Measurements from ENCODE around the gene PACSIN2.
A peak's percentile ranks its signal among the peaks of the same experiment; 100 is the strongest.
"Not testable (repeated sequence)": the region's sequence is repeated elsewhere in the genome, so short reads cannot be mapped to it uniquely, and the experiment has no call there.

Gene PACSIN2

DNA sequence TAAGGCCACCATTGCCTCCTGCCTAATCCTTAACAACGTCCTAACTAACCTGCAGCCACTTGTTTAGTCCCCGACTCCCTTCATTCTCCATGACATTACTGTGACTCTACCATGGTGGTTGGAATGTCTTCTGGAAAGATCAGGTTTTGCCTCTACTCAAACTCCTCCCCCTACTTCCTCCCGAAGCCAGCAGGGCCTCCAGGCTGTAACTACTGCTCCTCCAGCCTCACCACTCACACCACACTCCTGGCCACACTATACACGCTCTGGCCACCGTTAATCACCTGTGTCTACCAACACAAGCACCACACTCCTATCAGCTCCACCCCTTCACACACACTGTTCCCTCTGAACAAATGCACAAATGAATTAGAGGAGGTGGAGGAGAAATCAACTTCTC, 69.2 kb downstream of the PACSIN2 start:
- no peak for DNase-seq (ENCODE audit: low read depth in 2 of 2)

DNA sequence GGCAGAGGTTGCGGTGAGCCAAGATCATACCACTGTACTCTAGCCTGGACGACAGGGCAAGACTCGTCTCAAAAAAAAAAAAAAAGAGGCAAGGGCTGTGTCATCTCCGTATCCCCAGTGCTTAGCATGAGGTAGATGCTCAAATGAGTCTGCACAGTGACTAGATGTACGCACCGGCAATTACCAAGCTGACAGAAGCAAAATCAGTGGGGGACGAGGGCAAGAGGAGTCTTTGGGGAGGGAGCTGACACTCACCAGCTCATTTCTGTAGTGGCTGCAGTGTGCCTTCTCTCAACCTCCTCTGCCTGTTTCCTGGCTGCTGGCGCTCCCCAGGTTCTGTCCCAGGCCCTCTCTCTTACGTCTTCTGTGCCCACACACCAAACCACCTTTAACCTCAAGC, 69.9 kb downstream of the PACSIN2 start:
- DNase-seq (ENCODE audit: low read depth in 2 of 2), result no peak

DNA sequence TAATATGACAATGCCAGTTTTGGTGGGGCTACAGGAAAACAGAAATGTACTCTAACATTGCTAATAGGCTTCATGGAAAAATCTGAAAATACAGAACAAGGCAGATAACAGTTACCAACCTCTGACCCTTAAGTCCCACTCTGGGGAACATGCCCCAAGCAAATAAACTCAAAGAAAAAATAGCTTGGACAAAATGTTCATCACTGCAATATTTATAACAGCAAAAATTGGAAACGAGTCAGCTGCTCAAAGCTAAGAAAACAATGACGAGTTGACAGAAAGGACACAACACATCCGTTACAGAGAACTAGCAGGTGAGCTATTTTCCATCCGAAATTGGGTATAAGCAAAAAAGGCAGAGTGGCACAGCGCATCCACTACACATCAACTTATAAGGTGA, 70.5 kb downstream of the PACSIN2 start:
- no peak for DNase-seq (ENCODE audit: low read depth in 2 of 2)

DNA sequence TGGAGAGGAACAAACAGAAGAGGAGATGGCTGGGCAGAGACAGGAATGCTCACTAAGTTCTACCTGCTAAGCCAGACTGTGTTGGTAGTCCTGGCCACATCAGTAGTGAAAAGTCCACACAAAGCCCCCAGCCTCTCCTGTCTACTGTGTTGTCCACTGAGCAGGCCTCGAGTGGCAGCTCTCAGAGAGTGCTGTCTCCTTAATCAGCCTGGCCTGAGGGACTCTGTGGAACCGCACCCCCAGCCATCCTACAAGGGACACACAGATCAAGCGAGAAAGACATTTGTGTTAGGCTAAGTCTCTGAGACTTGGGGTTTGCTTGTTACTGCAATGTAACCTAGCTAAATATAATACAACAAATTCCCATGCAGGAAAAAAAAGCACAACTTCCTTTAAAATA, 71.0 kb downstream of the PACSIN2 start:
- DNase-seq (ENCODE audit: low read depth in 2 of 2), result no peak

DNA sequence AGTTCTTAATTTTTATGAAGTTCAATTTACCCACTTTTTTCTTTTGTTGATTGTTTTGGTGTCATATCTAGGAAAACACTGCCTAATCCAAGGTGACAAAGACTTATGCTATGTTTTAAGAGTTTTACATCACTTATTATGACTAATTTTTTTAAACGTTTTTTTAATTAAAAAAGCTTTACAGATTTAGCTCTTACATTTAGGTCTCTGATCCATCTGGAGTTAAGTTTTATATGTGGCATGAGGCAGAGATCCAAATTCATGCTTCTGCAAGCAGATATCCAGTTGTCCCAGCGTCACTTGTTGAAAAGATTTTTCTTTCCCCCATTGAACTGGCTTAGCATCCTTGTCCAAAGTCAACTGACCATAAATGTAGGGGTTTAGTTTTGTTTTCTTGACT, 72.6 kb downstream of the PACSIN2 start:
- DNase-seq (ENCODE audit: low read depth in 2 of 2), result no peak

DNA sequence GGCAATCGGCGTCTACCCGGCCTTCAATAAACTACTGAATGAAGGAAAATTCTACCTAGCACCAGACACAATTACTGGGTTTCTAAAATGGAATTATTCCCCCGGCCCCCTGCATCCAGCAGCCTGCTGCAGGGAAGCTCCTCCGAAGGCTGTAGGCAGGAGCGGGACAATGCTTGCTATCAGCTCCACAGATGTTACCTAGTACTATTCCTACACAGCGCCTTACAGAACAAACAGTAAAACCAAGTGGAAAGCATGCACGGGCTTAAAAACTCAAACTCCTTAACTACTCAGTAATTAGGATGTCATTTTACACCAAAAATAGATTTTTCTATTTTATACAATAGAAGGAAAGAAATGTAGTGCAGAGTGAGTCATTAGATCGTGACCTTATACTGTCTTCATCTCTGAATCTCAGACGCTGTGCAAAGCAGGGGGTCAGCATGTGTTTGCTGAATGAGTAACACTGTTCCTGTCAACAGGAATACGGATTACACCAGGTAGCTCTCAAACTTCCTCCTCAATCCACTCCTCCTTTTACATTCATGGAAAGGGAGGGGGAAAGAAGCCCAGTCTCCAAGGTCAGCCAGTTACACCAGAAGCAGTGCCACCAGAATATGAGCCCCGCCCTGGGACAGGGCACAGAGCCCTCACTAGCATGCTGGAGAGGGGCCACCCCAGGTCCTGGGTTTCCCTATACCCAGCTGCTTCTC, 74.9 kb downstream of the PACSIN2 start:
- no peak for DNase-seq (ENCODE audit: low read depth in 2 of 2)

DNA sequence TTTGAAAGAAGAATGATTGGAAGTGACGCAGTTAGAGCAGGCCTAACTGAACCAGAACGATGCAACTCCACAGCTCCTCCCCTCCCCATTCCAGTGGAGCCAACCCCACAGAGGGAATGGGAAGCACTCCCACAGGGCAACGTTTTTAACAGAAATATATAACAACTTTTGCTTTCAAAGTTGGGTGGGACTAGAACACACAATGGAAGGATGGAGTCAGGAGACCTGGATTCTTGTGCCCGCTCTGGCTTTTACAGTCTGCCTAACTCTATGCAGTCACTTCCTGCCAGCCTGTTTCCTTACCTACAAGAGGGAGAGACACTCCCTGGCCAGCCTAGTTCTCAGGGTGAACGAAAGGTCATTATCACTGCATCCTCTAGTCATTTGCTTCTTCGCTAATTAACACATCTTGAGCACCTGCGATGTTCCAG, 75.5 kb downstream of the PACSIN2 start:
- no peak for DNase-seq (ENCODE audit: low read depth in 2 of 2)

DNA sequence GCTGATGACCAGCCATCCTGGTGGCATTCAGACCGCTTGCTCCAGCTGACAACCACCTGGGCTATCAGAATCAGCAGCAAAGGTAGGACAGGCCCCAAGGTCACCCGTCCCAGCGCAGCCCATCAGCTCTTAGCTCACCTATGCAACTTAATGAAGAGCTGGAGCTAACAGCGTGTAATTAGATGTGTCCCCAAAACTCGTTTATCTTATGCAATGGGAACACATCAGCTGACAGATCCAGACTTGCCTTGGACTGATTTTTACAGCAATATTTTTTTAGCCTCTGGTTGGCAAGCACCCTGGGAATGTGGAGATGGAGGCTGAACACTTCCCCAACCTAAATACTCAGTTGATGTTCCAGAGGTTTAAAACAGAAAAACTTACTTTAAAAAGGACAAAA, 76.0 kb downstream of the PACSIN2 start:
- DNase-seq (ENCODE audit: low read depth in 2 of 2), result no peak

DNA sequence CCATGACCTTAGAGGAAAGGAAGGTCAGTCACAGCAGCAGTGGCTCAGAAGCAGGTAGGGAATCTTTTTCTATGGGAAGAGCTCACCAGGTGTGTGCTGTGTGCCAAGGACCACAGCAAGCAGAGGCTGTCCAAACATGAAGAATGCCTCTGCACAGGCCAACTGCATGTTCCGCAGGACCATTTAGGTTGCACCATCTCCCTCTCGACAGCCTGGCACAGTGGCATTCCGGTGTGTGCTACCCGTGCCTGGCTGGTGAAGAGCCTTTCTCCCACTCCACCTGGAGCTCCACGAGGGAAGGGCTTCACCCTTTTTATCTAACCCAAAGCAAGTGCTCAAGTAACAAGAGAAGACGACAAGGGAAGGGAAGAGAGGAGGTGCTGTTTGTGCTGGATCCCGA, 76.5 kb downstream of the PACSIN2 start:
- DNase-seq (ENCODE audit: low read depth in 2 of 2), result no peak

DNA sequence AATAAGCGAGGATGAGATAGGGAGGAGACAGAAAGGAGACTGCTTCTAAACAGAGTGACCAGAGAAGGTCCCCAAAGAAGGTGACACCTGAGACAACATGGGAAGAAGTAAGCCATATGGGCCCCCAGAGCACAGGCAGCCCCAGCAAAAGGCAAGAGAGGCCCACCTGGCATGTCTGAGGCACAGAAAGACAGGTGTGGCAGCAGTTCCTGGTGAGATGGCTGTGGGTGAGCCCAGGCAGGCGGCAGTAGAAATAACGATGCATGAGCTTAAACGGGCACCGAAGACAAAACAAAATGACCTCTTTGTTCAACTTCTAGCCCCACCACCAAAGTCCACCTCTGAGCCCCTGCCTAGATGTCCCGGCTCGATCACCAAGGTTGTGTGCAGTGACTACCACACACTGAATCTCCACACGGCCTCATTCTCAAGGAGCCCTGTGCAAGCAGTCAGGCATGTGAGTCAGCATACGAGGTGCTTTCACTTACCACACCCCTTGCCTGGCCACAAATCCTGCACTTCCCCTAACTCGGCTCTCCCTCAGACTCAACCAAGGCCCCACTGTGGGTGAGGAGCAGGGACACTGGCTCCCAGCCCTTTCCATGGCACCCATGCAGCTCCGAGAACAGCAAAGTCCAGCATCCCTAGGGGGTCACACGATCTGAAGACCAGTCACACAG, 77.6 kb downstream of the PACSIN2 start:
- peak in 1 of 2 donors; percentile 13 for DNase-seq (ENCODE audit: low read depth in 2 of 2)

DNA sequence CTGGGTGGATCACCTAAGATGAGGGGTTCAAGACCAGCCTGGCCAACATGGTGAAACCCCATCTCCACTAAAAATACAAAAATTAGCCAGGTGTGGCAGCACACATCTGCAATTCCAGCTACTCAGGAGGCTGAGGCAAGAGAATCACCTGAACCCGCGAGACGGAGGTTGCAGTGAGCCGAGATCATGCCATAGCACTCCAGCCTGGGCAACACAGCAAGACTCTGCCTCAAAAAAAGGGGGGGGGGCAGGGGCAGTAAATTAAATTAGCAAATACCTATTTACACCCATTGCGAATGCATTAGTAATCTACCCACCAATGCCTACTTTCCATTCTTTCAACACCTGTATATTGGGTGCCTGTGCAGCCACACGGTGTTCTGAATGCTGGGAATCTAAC, 78.3 kb downstream of the PACSIN2 start:
- DNase-seq (ENCODE audit: low read depth in 2 of 2), result not testable (repeated sequence)

DNA sequence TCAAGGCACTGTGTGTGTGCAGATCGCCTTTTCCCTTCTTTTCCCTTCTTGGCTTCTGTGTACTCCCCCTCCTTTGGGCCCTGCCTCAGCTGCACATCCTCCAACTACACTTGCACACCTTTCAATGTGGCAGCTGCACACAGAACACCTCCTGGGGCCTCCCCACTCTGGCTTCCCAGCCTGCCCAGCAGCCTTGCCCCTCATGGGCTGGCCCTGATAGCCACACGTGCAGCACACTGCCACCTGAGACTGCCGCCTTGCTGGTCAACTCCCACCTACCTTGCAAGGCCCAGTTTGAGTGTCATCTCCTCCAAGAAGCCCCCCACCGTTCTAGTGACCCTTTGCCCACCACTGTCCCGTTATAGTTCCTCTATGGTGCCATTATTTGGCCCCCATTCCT, 80.6 kb downstream of the PACSIN2 start:
- no peak for DNase-seq (ENCODE audit: low read depth in 2 of 2)

DNA sequence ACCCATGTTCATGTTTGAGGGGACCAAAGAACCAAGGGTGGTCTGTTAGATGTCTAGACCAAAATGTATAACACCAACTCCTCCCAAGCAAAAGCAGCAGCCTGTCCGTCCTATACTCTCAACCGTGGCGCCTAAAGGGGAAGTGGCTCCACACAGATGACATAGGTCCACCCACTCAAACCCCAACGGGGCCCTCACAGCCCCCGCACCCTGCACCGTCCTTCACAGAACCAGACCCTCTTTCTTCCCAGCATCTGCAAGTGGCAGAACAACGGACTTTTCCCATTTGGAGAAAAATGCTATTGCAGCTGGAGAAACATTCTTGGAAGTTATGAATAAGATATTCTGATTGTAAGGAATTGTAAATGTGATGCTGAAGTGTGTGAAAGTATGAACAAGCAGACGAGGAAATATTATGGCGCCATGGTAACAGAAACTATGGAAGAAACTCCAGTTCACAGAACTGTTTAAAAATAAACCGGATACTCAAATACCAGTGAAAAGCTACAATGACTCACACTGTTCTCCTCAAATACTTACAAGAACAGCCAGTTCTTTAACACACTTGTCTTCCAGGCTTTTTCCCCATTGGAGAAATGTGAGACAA, 81.4 kb downstream of the PACSIN2 start:
- peak in 1 of 2 donors; percentile 17 for DNase-seq (ENCODE audit: low read depth in 2 of 2)

DNA sequence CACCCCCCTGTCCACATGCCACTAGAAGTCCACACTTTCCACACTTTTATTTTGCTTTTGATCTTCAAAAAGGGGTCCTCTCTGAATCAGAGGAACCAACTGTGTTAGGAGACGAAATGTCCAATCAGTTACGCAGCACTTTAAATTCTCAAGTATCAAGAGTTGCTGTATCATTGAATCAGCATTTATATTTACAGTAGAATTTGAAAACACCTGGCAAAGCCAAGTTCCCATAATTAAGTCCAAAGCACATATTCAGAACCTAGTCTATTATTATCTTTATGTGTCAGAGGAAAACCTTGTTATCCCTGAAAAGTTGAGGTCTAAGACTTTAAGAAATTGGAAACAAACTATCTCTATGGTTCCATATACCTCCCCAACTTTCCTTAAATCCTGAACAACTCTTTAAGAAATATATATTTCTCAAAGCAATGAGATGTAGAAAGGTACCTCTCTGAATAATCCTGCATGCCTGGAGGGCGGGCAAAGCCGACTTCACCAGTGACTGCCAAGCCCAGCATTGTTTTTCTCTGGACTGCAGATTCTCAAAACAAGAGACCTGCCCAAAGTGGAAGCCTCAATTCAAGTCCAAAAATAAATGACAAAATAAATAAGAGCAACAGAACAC, 82.0 kb downstream of the PACSIN2 start:
- DNase-seq (ENCODE audit: low read depth in 2 of 2), result no peak

DNA sequence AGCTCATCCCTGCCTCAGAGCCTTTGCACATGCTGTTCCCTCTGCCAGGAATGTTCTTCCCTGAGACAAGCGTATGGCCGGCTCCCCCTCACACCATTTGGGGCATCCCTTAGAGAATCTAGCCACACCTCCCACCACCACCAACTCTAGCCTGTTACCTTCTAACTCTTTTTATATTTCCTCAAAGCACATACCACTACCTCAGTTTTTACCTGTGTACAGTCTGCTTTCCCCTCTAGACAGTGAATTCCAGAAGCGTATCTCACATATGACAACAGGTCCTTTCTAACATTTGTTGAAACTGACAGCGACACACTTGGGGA, 82.8 kb downstream of the PACSIN2 start:
- no peak for DNase-seq (ENCODE audit: low read depth in 2 of 2)

DNA sequence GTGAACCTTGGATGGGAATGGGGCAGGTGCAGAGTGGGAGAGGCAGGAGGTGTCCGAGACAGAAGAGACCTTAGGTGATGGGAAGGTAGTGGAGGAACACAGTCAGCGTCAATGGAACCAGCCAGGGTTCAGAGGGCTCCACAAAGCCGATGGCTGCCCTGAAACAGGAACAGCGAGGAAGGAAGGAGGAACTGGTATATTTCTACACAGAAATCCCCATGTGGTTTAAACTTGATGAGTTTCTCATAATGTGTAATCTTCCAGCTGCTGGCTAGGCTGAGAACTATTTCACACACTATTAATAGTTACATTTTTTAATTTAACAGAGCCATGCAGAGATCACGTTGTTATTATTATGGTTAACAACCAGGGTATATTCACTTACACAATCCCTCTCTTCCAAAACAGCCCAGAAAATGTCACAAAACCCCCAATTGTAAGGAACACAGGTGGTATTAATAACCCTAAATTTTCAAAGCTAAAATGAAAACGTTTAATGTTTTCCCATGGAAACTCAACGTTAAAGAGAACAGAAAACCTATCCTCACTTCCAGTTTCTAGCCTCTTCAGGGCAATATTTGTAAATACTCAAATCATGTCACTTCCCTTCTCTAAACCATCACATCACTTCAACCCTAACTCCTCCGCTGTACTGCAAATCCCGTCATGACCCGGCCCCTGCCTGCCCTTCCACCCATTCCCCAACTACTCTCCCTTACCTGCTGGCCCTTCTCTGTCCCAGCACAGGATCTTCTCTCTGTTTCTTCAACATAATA, 83.3 kb downstream of the PACSIN2 start:
- no peak for DNase-seq (ENCODE audit: low read depth in 2 of 2)

DNA sequence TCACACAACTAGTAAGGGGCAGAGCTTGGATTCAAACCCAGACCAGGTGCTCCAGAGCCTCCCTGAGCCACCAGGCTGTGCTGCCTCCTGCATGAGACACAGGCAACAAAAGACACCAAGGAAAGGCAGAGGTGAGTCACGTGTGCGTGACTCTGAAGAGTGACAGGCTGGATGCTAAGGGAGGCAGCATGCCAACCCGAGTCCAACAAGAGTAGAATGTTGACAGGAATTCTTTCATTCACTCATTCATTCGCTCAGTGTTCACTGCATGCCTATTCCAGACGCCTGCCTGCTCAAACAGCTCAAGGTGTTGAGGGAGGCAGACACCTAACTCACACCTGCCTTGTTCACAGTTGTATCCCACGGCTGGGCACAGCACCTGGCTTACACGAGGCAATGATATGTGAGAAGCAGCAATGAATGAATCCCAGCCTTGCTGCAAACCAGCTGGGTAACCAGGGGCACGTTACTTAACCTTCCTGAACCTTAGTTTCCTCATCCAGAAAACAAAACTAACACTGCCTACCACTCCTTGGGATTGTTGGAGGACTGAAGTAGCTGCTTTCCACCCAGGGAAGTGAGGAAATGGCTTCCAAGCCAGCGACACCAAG, 84.0 kb downstream of the PACSIN2 start:
- DNase-seq (ENCODE audit: low read depth in 2 of 2), result no peak

DNA sequence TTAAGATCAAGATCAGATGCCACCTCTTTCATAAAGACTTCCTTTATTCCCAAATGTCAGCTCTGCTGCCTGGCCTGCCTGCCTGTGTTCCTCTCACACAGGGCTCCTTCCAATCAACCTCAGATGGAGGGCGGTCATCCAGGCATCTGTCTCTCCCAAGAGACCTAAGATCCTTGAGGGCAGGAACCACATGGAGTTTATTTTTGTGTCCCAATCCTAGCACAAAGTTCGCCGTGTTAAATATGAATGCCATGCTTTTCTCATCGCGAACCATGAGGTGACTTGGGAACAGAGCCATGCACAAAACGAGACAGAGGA, 85.2 kb downstream of the PACSIN2 start:
- no peak for DNase-seq (ENCODE audit: low read depth in 2 of 2)

DNA sequence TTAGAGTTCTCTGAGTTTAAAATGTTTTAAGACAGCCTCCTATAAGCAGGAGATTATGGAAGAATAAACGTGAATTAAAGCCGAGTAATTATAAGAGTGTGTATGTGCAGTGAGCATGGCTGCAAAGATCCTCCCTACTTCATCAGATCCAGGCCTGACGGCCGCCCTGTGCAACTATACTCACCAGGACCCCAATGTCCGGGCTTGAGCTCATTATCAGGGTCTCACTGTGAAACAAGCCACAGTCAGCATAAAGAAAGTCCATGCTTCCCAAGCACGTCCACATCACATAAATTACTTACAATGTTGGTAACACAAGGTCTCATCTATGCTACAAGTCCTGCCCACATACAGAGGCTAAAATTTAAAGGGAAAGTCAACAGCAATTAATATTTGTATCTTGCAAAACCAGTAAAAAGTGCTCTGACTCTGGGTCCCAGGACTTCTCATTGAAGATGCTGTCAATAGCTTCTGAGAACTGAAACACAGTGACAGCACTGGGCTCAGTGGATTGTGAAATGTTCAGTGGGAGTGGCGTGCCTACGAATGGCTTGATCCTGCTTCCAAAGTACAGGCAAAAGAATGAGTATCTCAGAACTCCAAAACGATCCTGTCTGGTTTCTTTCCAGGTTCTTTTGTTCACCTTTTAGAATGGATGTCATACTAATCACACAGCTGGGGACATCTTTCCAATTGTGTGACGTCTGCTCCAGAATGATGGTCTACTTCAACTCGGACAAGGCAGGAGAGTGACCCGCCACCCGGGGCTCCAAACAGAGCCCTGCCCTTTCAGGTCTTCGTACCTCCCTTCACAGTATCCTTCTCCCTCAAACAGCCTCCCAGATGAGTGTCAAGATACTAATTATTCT, 85.7 kb downstream of the PACSIN2 start:
- DNase-seq (ENCODE audit: low read depth in 2 of 2), result no peak

DNA sequence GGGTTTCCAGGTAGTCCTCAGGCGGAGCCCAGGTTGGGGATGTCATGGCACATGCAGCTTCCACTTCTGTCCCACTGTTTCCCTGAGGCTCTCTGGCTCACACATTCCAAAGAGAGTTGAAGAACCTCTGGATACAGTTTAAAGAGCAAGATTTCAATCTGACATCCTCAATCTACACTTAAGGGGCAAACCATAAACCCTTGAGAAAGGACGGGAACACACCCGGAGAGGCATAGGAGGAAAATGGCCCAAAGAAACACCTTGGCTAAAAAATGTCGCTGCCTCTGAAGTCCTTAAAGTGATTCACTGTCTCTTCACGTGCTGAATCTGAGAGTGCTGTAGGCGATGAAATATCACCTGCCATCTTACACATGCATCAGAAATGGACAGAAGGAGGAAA, 87.0 kb downstream of the PACSIN2 start:
- no peak for DNase-seq (ENCODE audit: low read depth in 2 of 2)

DNA sequence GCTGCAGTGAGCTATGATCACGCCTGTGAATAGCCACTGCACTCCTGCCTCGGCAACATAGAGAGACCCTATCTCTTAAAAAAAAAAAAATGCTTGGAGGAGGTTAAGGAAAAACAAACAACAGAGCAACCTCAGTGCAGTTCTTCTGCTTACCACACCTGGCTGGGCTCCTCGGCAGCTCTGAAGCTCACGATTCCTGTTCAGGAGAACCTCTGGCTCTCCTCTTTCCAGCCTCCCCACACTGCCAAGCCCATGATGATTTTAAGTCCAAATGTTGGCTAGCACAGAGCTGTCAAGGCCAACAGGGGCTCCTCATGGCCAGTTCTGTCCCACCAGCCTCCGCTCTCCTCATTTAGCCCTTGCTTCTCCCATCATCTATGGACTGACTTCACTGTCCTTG, 88.2 kb downstream of the PACSIN2 start:
- DNase-seq (ENCODE audit: low read depth in 2 of 2), result no peak
